A549 (cell line): ENCODE data around the gene ARHGAP9. TPM values are rescaled to one million over a fixed set of nuclear protein-coding genes. Genes with fewer than 3 reads are reported as not detected.

Experiments
- ATAC-seq, 2 experiments: fragments of 200-7000 bp in 1 of 2; fragments of >200 bp in 1 of 2; cut with Nextera tagmentation in 1 of 2; cut with Tn5 transposase in 1 of 2; 3 replicates each; pipeline versions ENCODE4 v1.8.0 to v1.9.1; 2018 to 2020; ENCODE audit warnings: mild to moderate bottlenecking in 1 of 2, moderate library complexity in 1 of 2
- CTCF ChIA-PET: fragments of 300-600 bp; sonication (Branson Sonifier 250); formaldehyde crosslinking; extraction: SDS; loops from one replicate; lab custom pipeline; 2021; ENCODE audit warnings: antibody characterized with exemption, inconsistent platforms; lab: Yijun Ruan, JAX
- POLR2A ChIA-PET: fragments of 350-600 bp; formaldehyde crosslinking; extraction: SDS; loops from one replicate; lab custom pipeline; 2021; ENCODE audit warnings: antibody characterized with exemption, inconsistent platforms; lab: Yijun Ruan, JAX
- DNase-seq, 2 experiments: peaks; one replicate each; pipeline versions ENCODE4 v3.0.0 to v3.0.0-alpha.2; 2011 to 2016; ENCODE audit warnings: low read depth in 1 of 2, low spot score in 1 of 2
- FAIRE-seq: peaks from 2 replicates; lab custom pipeline; 2011; peaks lifted over from hg19 to GRCh38; lab: Jason Lieb, UNC
- H3K27ac ChIP-seq, 2 experiments: fragments of >200 bp; sonication (Bioruptor Twin); formaldehyde crosslinking; 3 replicates each; pipeline ENCODE4 v1.5.1; 2016 to 2017
- H3K4me1 ChIP-seq: fragments of >200 bp; sonication (Bioruptor Twin); formaldehyde crosslinking; 3 replicates; pipeline ENCODE4 v1.6.1; 2016
- H3K4me2 ChIP-seq: fragments of >200 bp; sonication (Bioruptor Twin); formaldehyde crosslinking; 3 replicates; pipeline ENCODE4 v1.6.1; 2016
- H3K4me3 ChIP-seq: fragments of >200 bp; sonication (Bioruptor Twin); formaldehyde crosslinking; 3 replicates; pipeline ENCODE4 v1.5.1; 2016
- H3K9me3 ChIP-seq: fragments of >200 bp; sonication (Bioruptor Twin); formaldehyde crosslinking; 3 replicates; pipeline ENCODE4 v1.6.1; 2016
- BHLHE40 ChIP-seq: IDR thresholded peaks from 2 replicates; pipeline ENCODE4 v1.6.1; 2012; ENCODE audit warnings: low read depth, low read length, inconsistent platforms
- CBX8 ChIP-seq: fragments of 200-600 bp; sonication (generic); IDR thresholded peaks from 2 replicates; pipeline ENCODE4 v1.6.1; 2016
- CEBPB ChIP-seq, 2 experiments: fragments of >200 bp in 1 of 2; sonication (Bioruptor Twin) in 1 of 2; formaldehyde crosslinking in 1 of 2; IDR thresholded peaks; 2 replicates each; pipeline ENCODE4 v1.6.1; 2012 to 2016
- CHD4 ChIP-seq: fragments of 200-600 bp; sonication (generic); IDR thresholded peaks from 2 replicates; pipeline ENCODE4 v1.6.1; 2016; ENCODE audit warnings: antibody characterized with exemption, mild to moderate bottlenecking, borderline replicate concordance
- CTCF ChIP-seq: fragments of >200 bp; sonication (Bioruptor Twin); formaldehyde crosslinking; IDR thresholded peaks from 3 replicates; pipeline ENCODE4 v1.5.1; 2016
- EHF ChIP-seq: fragments of 250-450 bp; sonication (Bioruptor Pico); IDR thresholded peaks from 2 replicates; pipeline ENCODE4 v1.5.0; 2020; ENCODE audit warnings: mild to moderate bottlenecking
- EHMT2 ChIP-seq: fragments of 200-600 bp; sonication (generic); IDR thresholded peaks from 2 replicates; pipeline ENCODE4 v1.6.1; 2016; ENCODE audit warnings: antibody characterized with exemption, low read depth, mild to moderate bottlenecking, moderate library complexity
- FOSB ChIP-seq: fragments of 250-450 bp; sonication (Bioruptor Pico); IDR thresholded peaks from 2 replicates; pipeline ENCODE4 v1.5.0; 2020; ENCODE audit warnings: mild to moderate bottlenecking, moderate library complexity
- FOSL2 ChIP-seq, 2 experiments: fragments of 450-650 bp in 1 of 2; fragments of >200 bp in 1 of 2; sonication (Bioruptor Twin) in 1 of 2; formaldehyde crosslinking; IDR thresholded peaks; 2 replicates each; pipeline versions ENCODE4 v1.5.0 to v1.6.1; 2016 to 2020; ENCODE audit warnings: mild to moderate bottlenecking in 1 of 2, moderate library complexity in 1 of 2
- FOXS1 ChIP-seq: fragments of 250-450 bp; sonication (Bioruptor Pico); IDR thresholded peaks from 2 replicates; pipeline ENCODE4 v1.5.0; 2020; ENCODE audit warnings: mild to moderate bottlenecking, moderate library complexity
- GATA3 ChIP-seq: IDR thresholded peaks from 2 replicates; pipeline ENCODE4 v1.6.1; 2012; ENCODE audit warnings: borderline replicate concordance
- HDAC2 ChIP-seq: fragments of 200-600 bp; sonication (generic); IDR thresholded peaks from 2 replicates; pipeline ENCODE4 v1.6.1; 2016
- HOXB13 ChIP-seq: fragments of 250-450 bp; sonication (Bioruptor Pico); IDR thresholded peaks from 2 replicates; pipeline ENCODE4 v1.5.0; 2020; ENCODE audit warnings: low read depth, mild to moderate bottlenecking, moderate library complexity
- HOXB5 ChIP-seq: fragments of 250-450 bp; sonication (Bioruptor Pico); IDR thresholded peaks from 2 replicates; pipeline ENCODE4 v1.5.0; 2020; ENCODE audit warnings: mild to moderate bottlenecking, moderate library complexity
- JUN ChIP-seq, 2 experiments: fragments of >200 bp; sonication (Bioruptor Twin); formaldehyde crosslinking; IDR thresholded peaks; 2 replicates in 1 of 2; 3 replicates in 1 of 2; pipeline ENCODE4 v1.6.1; 2016 to 2017
- KDM5A ChIP-seq: fragments of 200-600 bp; sonication (generic); IDR thresholded peaks from 2 replicates; pipeline ENCODE4 v1.6.1; 2016; ENCODE audit warnings: antibody characterized with exemption, mild to moderate bottlenecking
- MAFK ChIP-seq: fragments of 450-650 bp; IDR thresholded peaks from 2 replicates; pipeline ENCODE4 v1.6.1; 2014; ENCODE audit not compliant: partially characterized antibody
- MAZ ChIP-seq: fragments of 150-350 bp; IDR thresholded peaks from 2 replicates; pipeline ENCODE4 v1.6.1; 2014; ENCODE audit warnings: antibody characterized with exemption, low read depth, low read length, borderline replicate concordance
- MYC ChIP-seq: IDR thresholded peaks from 2 replicates; pipeline ENCODE4 v1.6.1; 2012; ENCODE audit warnings: mild to moderate bottlenecking, inconsistent platforms, low read length, improper control_type of control experiment, borderline replicate concordance
- NFE2L2 ChIP-seq: fragments of 150-350 bp; conservative IDR thresholded peaks from 2 replicates; pipeline ENCODE4 v1.6.1; 2014; ENCODE audit warnings: low read length
- PHF8 ChIP-seq: fragments of 200-600 bp; sonication (generic); IDR thresholded peaks from 2 replicates; pipeline ENCODE4 v1.6.1; 2016; ENCODE audit warnings: low read depth, mild to moderate bottlenecking, antibody characterized with exemption, moderate library complexity, borderline replicate concordance
- POLR2AphosphoS2 ChIP-seq: conservative IDR thresholded peaks from 2 replicates; pipeline ENCODE4 v1.6.1; 2012; ENCODE audit warnings: low read length, improper control_type of control experiment, inconsistent platforms
- RAD21 ChIP-seq, 2 experiments: fragments of >200 bp in 1 of 2; sonication (Bioruptor Twin) in 1 of 2; formaldehyde crosslinking in 1 of 2; IDR thresholded peaks in 1 of 2; conservative IDR thresholded peaks in 1 of 2; 2 replicates in 1 of 2; 3 replicates in 1 of 2; pipeline ENCODE4 v1.6.1; 2012 to 2018; ENCODE audit warnings: inconsistent platforms in 1 of 2
- RARB ChIP-seq: fragments of 250-450 bp; sonication (Bioruptor Pico); IDR thresholded peaks from 2 replicates; pipeline ENCODE4 v1.8.0; 2021; ENCODE audit warnings: mild to moderate bottlenecking, moderate library complexity
- RCOR1 ChIP-seq: fragments of 150-350 bp; IDR thresholded peaks from 2 replicates; pipeline ENCODE4 v1.6.1; 2014; ENCODE audit warnings: antibody characterized with exemption, low read length, low read depth
- RFX5 ChIP-seq: fragments of 450-650 bp; IDR thresholded peaks from 2 replicates; pipeline ENCODE4 v1.7.1; 2014; ENCODE audit warnings: antibody characterized with exemption, mild to moderate bottlenecking, moderate library complexity
- SMC3 ChIP-seq: fragments of >200 bp; sonication (Bioruptor Twin); formaldehyde crosslinking; IDR thresholded peaks from 3 replicates; pipeline ENCODE4 v1.6.1; 2018; ENCODE audit warnings: inconsistent platforms
- TFCP2L1 ChIP-seq: fragments of 250-450 bp; sonication (Bioruptor Pico); IDR thresholded peaks from 2 replicates; pipeline ENCODE4 v1.5.0; 2021; ENCODE audit warnings: mild to moderate bottlenecking
- TP53 ChIP-seq: fragments of 250-450 bp; sonication (Bioruptor Pico); IDR thresholded peaks from 2 replicates; pipeline ENCODE4 v1.5.0; 2021; ENCODE audit warnings: mild to moderate bottlenecking, moderate library complexity
- USF2 ChIP-seq: fragments of 450-650 bp; IDR thresholded peaks from 2 replicates; pipeline ENCODE4 v1.6.1; 2014; ENCODE audit warnings: antibody characterized with exemption
- ZC3H11A ChIP-seq: fragments of 450-650 bp; IDR thresholded peaks from 2 replicates; pipeline ENCODE4 v1.6.1; 2014; ENCODE audit warnings: antibody characterized with exemption, mild to moderate bottlenecking
- ZFP36 ChIP-seq: fragments of 450-650 bp; IDR thresholded peaks from 2 replicates; pipeline ENCODE4 v1.6.1; 2014; ENCODE audit warnings: borderline replicate concordance; ENCODE audit not compliant: partially characterized antibody
- ZNF302 ChIP-seq: fragments of 250-450 bp; sonication (Bioruptor Pico); IDR thresholded peaks from 2 replicates; pipeline ENCODE4 v1.9.0; 2021; ENCODE audit warnings: inconsistent platforms, mild to moderate bottlenecking, moderate library complexity
- ZSCAN20 ChIP-seq: fragments of 250-450 bp; sonication (Bioruptor Pico); IDR thresholded peaks from 2 replicates; pipeline ENCODE4 v1.8.0; 2022; ENCODE audit warnings: mild to moderate bottlenecking, moderate library complexity
- WGBS: methylation state at CpG from one replicate; pipeline ENCODE4 v1.1.6; 2017; ENCODE audit errors: missing lambda C conversion rate; 5-methylcytosine and 5-hydroxymethylcytosine counted together
- polyA plus RNA-seq, 4 experiments: library from polyadenylated mRNA; depleted of rRNA in 3 of 4; stranded (reverse); fragments of >200 nt; fragmentation: RNase III in 1 of 4; extraction: RNeasy Plus Mini Kit Qiagen cat#74134 plus additional on column Dnase treatment in 1 of 4; gene quantifications; 2 replicates in 3 of 4; 3 replicates in 1 of 4; pipeline ENCODE4 v1.2.3, GENCODE V29; 2011 to 2017
- TF ChIP-seq, protein P1 (sequence below): fragments of 150-350 bp; IDR thresholded peaks from 2 replicates; pipeline ENCODE4 v1.6.1; 2014; ENCODE audit warnings: low read depth, mild to moderate bottlenecking, low read length
- TF ChIP-seq, protein P2 (sequence below): fragments of 250-450 bp; sonication (Bioruptor Pico); IDR thresholded peaks from 2 replicates; pipeline ENCODE4 v1.5.0; 2020; ENCODE audit warnings: low read depth, mild to moderate bottlenecking, moderate library complexity
- TF ChIP-seq, protein P3 (sequence below): fragments of >200 bp; sonication (Bioruptor Twin); formaldehyde crosslinking; IDR thresholded peaks from 2 replicates; pipeline ENCODE4 v1.6.1; 2016

Gene ARHGAP9
- polyA plus RNA-seq, 2 of the 4 experiments (the other 2 are of a cell fraction) = 0.25 TPM; not detected in 1

- ATAC-seq (peak; percentile 41 to 83), DNase-seq (peak; percentile 93 to 99), FAIRE-seq (no peak)
- ChIA-PET CTCF (interaction anchor here (1.0 to 2.1 kb wide), 2 partner anchors 26 to 62 kb away, joined by 4 to 5 read pairs; partner anchors contain the start of gene DCTN2), POLR2A (interaction anchor here (0.6 to 1.7 kb wide), 4 partner anchors 8 to 66 kb away, joined by 3 to 5 read pairs (median 4); partner anchors contain the start of gene GLI1)
- Histone ChIP-seq H3K4me1 (peaks cover 61% of the 10 kb centered on the region), H3K4me3 (peak within 1 kb of the TSS; percentile 85), H3K27ac (peak within 1 kb of the TSS; percentile 98), H3K9me3 (no peaks in the 10 kb centered on the region), H3K4me2 (peak within 1 kb of the TSS; percentile 91)
- WGBS = under 1% methylated on average over 28 of the region's 52 CpGs
- TF ChIP-seq FOSB (CRISPR knock-in tag) (peak; percentile 10; the same call in 1 of the 2 replicates), BHLHE40 (no peak), PHF8 (peak; percentile 98), EHF (CRISPR knock-in tag) (no peak), KDM5A (no peak), USF2 (peak; percentile 76), CHD4 (no peak), ZFP36 (no peak), FOXS1 (no peak), FOSL2 (IDR thresholded peaks at IDR 0.05) (peak; percentile 77; the same call in 1 of the 2 replicates), FOSL2 (CRISPR knock-in tag; IDR thresholded peaks at IDR 0.05) (peak; percentile 97), NFE2L2 (0 out of 2 replicates have a peak, but pooled peaks have one; percentile 1), CEBPB (IDR thresholded peaks at IDR 0.05) (no peak), MYC (no peak; the same call in 1 of the 2 replicates), ZNF302 (no peak), HOXB13 (no peak), TP53 (peak; percentile 73; the same call in 1 of the 2 replicates), TFCP2L1 (CRISPR knock-in tag) (no peak), RFX5 (peak; percentile 54; the same call in 1 of the 2 replicates), MAZ (no peak), RARB (CRISPR knock-in tag) (no peak), ZSCAN20 (no peak), ZC3H11A (no peak), HOXB5 (CRISPR knock-in tag) (no peak; the same call in 1 of the 2 replicates), SMC3 (no peak), JUN (IDR thresholded peaks at IDR 0.05) (peak; percentile 97 to 98), CTCF (no peak), EHMT2 (no peak), MAFK (no peak), RCOR1 (no peak), HDAC2 (no peak), POLR2AphosphoS2 (peak; percentile 72; the same call in 1 of the 2 replicates), RAD21 (conservative IDR thresholded peaks at IDR 0.05 in 1 of 2, IDR thresholded peaks at IDR 0.05 in 1 of 2) (no peak), GATA3 (0 out of 2 replicates have a peak, but pooled peaks have one; percentile 49), CBX8 (no peak)
- TF ChIP-seq, protein P1, sequence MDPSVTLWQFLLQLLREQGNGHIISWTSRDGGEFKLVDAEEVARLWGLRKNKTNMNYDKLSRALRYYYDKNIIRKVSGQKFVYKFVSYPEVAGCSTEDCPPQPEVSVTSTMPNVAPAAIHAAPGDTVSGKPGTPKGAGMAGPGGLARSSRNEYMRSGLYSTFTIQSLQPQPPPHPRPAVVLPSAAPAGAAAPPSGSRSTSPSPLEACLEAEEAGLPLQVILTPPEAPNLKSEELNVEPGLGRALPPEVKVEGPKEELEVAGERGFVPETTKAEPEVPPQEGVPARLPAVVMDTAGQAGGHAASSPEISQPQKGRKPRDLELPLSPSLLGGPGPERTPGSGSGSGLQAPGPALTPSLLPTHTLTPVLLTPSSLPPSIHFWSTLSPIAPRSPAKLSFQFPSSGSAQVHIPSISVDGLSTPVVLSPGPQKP = no peak
- TF ChIP-seq, protein P2, sequence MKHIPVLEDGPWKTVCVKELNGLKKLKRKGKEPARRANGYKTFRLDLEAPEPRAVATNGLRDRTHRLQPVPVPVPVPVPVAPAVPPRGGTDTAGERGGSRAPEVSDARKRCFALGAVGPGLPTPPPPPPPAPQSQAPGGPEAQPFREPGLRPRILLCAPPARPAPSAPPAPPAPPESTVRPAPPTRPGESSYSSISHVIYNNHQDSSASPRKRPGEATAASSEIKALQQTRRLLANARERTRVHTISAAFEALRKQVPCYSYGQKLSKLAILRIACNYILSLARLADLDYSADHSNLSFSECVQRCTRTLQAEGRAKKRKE (CRISPR knock-in tag) = 0 out of 2 replicates have a peak, but pooled peaks have one; percentile 15
- TF ChIP-seq, protein P3, sequence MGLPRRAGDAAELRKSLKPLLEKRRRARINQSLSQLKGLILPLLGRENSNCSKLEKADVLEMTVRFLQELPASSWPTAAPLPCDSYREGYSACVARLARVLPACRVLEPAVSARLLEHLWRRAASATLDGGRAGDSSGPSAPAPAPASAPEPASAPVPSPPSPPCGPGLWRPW = no peak
Observed at GRCh38 chr12:57520053-57520818, 40.6 kb upstream of the ARHGAP9 start, which contains the start of gene DDIT3. Gene DDIT3 (minus strand): TSS chr12:57520514. CDS start chr12:57517406, 3,108 bp downstream.
